Neural progenitor cell (in vitro differentiated cells): Measurements from ENCODE around the gene HDGFL2.

Source experiments
- CTCF ChIP-seq: fragments of 200-600 bp; sonication (generic); IDR thresholded peaks from 2 replicates; pipeline ENCODE4 v1.5.1; 2017; ENCODE audit warnings: antibody characterized with exemption, mild to moderate bottlenecking
- EZH2 ChIP-seq: fragments of 200-600 bp; sonication (generic); IDR thresholded peaks from 2 replicates; pipeline ENCODE4 v1.6.1; 2017; ENCODE audit warnings: antibody characterized with exemption, mild to moderate bottlenecking, moderate library complexity
- EZH2phosphoT487 ChIP-seq: fragments of 200-600 bp; sonication (generic); IDR thresholded peaks from 2 replicates; pipeline ENCODE4 v1.6.1; 2017; ENCODE audit warnings: antibody characterized with exemption

GRCh38 chr19:4507150-4507452 lies 35.0 kb downstream of the HDGFL2 start:
- TF ChIP-seq EZH2 (no peak), CTCF (no peak), EZH2phosphoT487 (no peak)
